NCI-H2227 treated with DMSO at 0.1 percent for 48 hours (cell line): Measurements from ENCODE around the gene HAGHL.

Source experiments
- DNase-seq: peaks from one replicate; lab custom pipeline; 2025; lab: John Stamatoyannopoulos, UW

HAGHL gene

GRCh38 chr16:726438-727290, at the start of gene HAGHL, which contains the start of gene CCDC78:
HAGHL (plus strand) TSS chr16:727106; CDS start chr16:727510, 404 bp downstream.
CCDC78 (minus strand) TSS chr16:726443; CDS start chr16:726367, 76 bp downstream.
- peak; percentile 70 for DNase-seq

GRCh38 chr16:677316-678190, 49.4 kb upstream of the HAGHL start:
- no peak for DNase-seq

GRCh38 chr16:678209-678857, 48.6 kb upstream of the HAGHL start:
- DNase-seq = no peak

GRCh38 chr16:678858-679813, 47.8 kb upstream of the HAGHL start:
- DNase-seq = peak; percentile 86

GRCh38 chr16:679814-680624, 46.9 kb upstream of the HAGHL start, which contains the start of gene STUB1:
STUB1 (plus strand) TSS chr16:680410; CDS start chr16:680526, 116 bp downstream.
- DNase-seq = peak; percentile 87

- DNase-seq = no peak
Observed at GRCh38 chr16:680625-680945, 46.3 kb upstream of the HAGHL start.

GRCh38 chr16:680967-681745, 45.8 kb upstream of the HAGHL start:
- DNase-seq = no peak

- no peak for DNase-seq
Observed at GRCh38 chr16:681746-682427, 45.0 kb upstream of the HAGHL start.

DNA sequence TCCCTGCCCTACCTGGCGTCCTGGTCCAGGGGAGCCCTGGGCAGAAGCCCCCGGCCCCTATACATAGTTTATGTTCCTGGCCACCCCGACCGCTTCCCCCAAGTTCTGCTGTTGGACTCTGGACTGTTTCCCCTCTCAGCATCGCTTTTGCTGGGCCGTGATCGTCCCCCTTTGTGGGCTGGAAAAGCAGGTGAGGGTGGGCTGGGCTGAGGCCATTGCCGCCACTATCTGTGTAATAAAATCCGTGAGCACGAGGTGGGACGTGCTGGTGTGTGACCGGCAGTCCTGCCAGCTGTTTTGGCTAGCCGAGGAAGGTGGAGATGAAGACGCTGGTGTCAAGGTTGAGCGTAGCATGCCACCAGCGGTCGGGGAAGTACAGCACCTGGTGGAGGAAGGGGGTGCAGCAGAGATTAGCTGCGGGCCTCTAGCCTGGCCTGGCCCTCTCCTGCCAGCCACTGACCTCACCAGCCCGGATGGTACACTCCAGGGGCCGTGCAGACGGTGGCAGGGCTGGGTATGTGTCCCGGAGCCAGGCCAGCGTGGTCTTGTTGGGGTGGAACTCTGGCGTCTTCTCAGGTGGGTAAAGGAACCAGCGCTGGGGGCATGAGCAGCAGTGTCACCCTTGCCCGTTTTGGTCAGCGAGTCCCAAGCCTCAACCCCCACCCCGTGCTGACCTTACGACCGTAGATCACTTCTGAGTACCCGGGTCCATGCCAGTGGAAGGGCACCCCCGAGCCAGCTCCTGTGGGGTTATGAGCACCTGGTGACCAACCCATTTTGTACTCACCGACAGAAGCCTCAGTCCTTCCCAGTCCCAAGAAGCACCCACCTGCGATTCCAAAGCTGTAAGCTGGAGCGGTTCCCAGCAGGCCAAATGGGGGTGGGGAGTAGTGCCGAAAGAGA, 44.2 kb upstream of the HAGHL start:
- no peak for DNase-seq

GRCh38 chr16:683396-684070, 43.4 kb upstream of the HAGHL start:
- no peak for DNase-seq

- peak; percentile 56 for DNase-seq
Observed at GRCh38 chr16:684071-684794, 42.7 kb upstream of the HAGHL start, which contains the start of gene JMJD8. JMJD8 (minus strand) TSS chr16:684334; CDS start chr16:684319, 15 bp downstream.

GRCh38 chr16:684961-685696, 41.8 kb upstream of the HAGHL start:
- DNase-seq = no peak

DNA sequence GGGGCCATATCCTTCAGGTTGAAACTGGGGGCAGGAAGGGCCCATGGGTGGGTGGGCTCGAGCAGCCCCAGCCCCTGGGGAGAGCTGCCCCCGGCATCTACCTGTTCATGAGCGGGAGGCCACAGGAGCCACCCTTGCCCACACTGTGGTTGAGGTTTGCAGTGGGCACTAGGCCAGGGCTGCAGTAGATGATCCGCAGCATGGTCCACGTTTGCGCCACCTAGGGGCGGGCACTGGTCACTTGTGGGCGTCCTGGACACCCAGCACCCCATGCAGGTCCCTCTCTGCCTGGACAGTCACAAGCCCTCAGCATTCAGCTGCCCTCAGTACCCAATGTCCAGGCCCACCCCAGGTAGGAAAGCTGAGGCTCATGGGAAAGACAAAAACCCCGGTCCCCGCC, 40.9 kb upstream of the HAGHL start:
- DNase-seq = no peak

- no peak for DNase-seq
Observed at GRCh38 chr16:686459-687260, 40.2 kb upstream of the HAGHL start.

- DNase-seq = no peak
Observed at GRCh38 chr16:687499-687898, 39.4 kb upstream of the HAGHL start.
